Keratinocyte (primary cell): Measurements from ENCODE around the gene GNPTG. TPM values are rescaled to one million over a fixed set of nuclear protein-coding genes. Genes with fewer than 3 reads are reported as not detected.

Source experiments
- DNase-seq: peaks from one replicate; pipeline ENCODE4 v3.0.0-alpha.2; 2011; ENCODE audit warnings: low read depth, missing footprints, low spot score
- FAIRE-seq: peaks from 2 replicates; lab custom pipeline; 2011; peaks lifted over from hg19 to GRCh38; lab: Jason Lieb, UNC
- H2AFZ ChIP-seq: 2 replicates; pipeline ENCODE4 v1.6.0; 2012; ENCODE audit warnings: low read length, control low read depth, inconsistent platforms; ENCODE audit not compliant: control insufficient read depth
- H3K27ac ChIP-seq: 2 replicates; pipeline ENCODE4 v1.5.1; 2011; ENCODE audit warnings: low read length; ENCODE audit not compliant: control insufficient read depth, insufficient read depth
- H3K27me3 ChIP-seq: 3 replicates; pipeline ENCODE4 v1.6.0; 2011; ENCODE audit warnings: low read length; ENCODE audit not compliant: control insufficient read depth, insufficient read depth; ENCODE audit errors: extremely low read depth
- H3K36me3 ChIP-seq, 2 experiments: 2 replicates in 1 of 2; 3 replicates in 1 of 2; pipeline ENCODE4 v1.5.1; 2011; ENCODE audit warnings: low read length in 2 of 2, mild to moderate bottlenecking in 1 of 2; ENCODE audit not compliant: control insufficient read depth in 2 of 2, insufficient read depth in 2 of 2; ENCODE audit errors: extremely low read depth in 1 of 2
- H3K4me1 ChIP-seq: 3 replicates; pipeline ENCODE4 v1.5.1; 2011; ENCODE audit warnings: low read length; ENCODE audit not compliant: control insufficient read depth, insufficient read depth; ENCODE audit errors: extremely low read depth
- H3K4me2 ChIP-seq: 3 replicates; pipeline ENCODE4 v1.6.0; 2011; ENCODE audit warnings: low read depth, low read length; ENCODE audit not compliant: control insufficient read depth, insufficient read depth; ENCODE audit errors: extremely low read depth
- H3K4me3 ChIP-seq, 3 experiments: fragments of 200-600 bp in 1 of 3; sonication (generic) in 1 of 3; 2 replicates in 2 of 3; 3 replicates in 1 of 3; pipeline ENCODE4 v1.5.1; 2011 to 2016; ENCODE audit warnings: low read length in 3 of 3, mild to moderate bottlenecking in 3 of 3, control low read depth in 2 of 3, inconsistent platforms in 1 of 3, low read depth in 1 of 3, mixed read lengths in 1 of 3, mixed run types in 1 of 3, moderate library complexity in 1 of 3; ENCODE audit not compliant: control insufficient read depth in 2 of 3, insufficient read depth in 2 of 3; ENCODE audit errors: extremely low read depth in 1 of 3
- H3K79me2 ChIP-seq: 2 replicates; pipeline ENCODE4 v1.6.0; 2012; ENCODE audit warnings: low read length; ENCODE audit not compliant: control insufficient read depth, insufficient read depth
- H3K9ac ChIP-seq: 3 replicates; pipeline ENCODE4 v1.6.0; 2011; ENCODE audit warnings: low read length; ENCODE audit not compliant: control insufficient read depth, insufficient read depth; ENCODE audit errors: extremely low read depth
- H3K9me1 ChIP-seq: 3 replicates; pipeline ENCODE4 v1.6.0; 2011; ENCODE audit warnings: low read length; ENCODE audit not compliant: control insufficient read depth, insufficient read depth; ENCODE audit errors: extremely low read depth
- H3K9me3 ChIP-seq: 2 replicates; pipeline ENCODE4 v1.5.1; 2012; ENCODE audit warnings: low read depth, low read length; ENCODE audit not compliant: control insufficient read depth
- H4K20me1 ChIP-seq: 3 replicates; pipeline ENCODE4 v1.6.0; 2011; ENCODE audit warnings: low read length; ENCODE audit not compliant: control insufficient read depth, insufficient read depth; ENCODE audit errors: extremely low read depth
- EZH2 ChIP-seq: IDR thresholded peaks from one replicate; pipeline ENCODE4 v1.6.1; 2012; ENCODE audit warnings: inconsistent platforms, mild to moderate bottlenecking, low read length, moderate library complexity
- dilution Hi-C: fragments of 300-500 bp; cut with MboI; formaldehyde crosslinking; loops from one replicate; pipeline ENCODE4 v1.7.0; 2020; ENCODE audit warnings: low sequenced_read_pairs; ENCODE audit not compliant: extremely low pct_ligation_motif_present
- polyA plus RNA-seq, 5 experiments: library from polyadenylated mRNA; depleted of rRNA in 3 of 5; stranded (reverse) in 3 of 5; stranded (forward) in 1 of 5; unstranded in 1 of 5; fragments of >200 nt; gene quantifications; 1 replicate in 1 of 5; 2 replicates in 3 of 5; 3 replicates in 1 of 5; pipeline versions ENCODE4 v1.2.1 to v1.2.3, GENCODE V29; 2011 to 2012; ENCODE audit warnings: missing spikeins in 2 of 5, low read depth in 1 of 5, low replicate concordance in 1 of 5
- TF ChIP-seq, protein P1 (sequence below), 3 experiments: IDR thresholded peaks in 1 of 3; conservative IDR thresholded peaks in 1 of 3; optimal IDR thresholded peaks in 1 of 3; 2 replicates in 2 of 3; 3 replicates in 1 of 3; pipeline versions ENCODE3 to v1.5.1; 2011; ENCODE audit warnings: low read length in 3 of 3, mild to moderate bottlenecking in 3 of 3, moderate library complexity in 2 of 3, control low read depth in 1 of 3, inconsistent platforms in 1 of 3; ENCODE audit not compliant: insufficient read depth in 2 of 3; ENCODE audit errors: extremely low read depth in 1 of 3

The GNPTG gene
- polyA plus RNA-seq, 1 donor (not counting 4 experiments of a cell fraction or from before 2014, with no cell fraction given): 30.9 TPM

DNA sequence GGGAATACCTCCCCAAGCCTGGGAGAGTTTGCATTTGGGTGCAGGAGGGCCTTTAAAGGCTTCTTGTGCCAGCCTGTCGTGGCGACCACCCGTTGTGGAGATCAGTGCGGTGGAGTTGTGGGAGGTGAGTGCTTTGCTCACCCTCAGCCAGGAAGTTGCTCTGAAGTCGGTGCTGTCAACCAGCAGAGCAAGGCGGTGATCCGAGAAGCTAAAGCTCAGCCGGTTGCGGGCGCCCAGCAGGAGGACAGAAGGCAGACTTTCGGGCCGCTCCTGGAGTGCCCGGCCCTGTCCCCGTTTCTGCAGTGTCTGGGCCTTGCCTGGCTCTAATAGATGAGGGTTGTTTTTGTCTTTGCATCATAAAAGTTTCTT is 40.9 kb upstream of the GNPTG start:
- DNase-seq: no peak
- no peak for FAIRE-seq
- H3K36me3 ChIP-seq: peaks cover 14 to 30% of the 10 kb centered on the region in 2 experiments
- H3K9ac ChIP-seq: peak overlapping the region; percentile 80
- H3K9me3 ChIP-seq: no peaks in the 10 kb centered on the region
- TF ChIP-seq EZH2: no peak
- TF ChIP-seq, protein P1, sequence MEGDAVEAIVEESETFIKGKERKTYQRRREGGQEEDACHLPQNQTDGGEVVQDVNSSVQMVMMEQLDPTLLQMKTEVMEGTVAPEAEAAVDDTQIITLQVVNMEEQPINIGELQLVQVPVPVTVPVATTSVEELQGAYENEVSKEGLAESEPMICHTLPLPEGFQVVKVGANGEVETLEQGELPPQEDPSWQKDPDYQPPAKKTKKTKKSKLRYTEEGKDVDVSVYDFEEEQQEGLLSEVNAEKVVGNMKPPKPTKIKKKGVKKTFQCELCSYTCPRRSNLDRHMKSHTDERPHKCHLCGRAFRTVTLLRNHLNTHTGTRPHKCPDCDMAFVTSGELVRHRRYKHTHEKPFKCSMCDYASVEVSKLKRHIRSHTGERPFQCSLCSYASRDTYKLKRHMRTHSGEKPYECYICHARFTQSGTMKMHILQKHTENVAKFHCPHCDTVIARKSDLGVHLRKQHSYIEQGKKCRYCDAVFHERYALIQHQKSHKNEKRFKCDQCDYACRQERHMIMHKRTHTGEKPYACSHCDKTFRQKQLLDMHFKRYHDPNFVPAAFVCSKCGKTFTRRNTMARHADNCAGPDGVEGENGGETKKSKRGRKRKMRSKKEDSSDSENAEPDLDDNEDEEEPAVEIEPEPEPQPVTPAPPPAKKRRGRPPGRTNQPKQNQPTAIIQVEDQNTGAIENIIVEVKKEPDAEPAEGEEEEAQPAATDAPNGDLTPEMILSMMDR (optimal IDR thresholded peaks at IDR 0.05 in 1 of 3, IDR thresholded peaks at IDR 0.05 in 1 of 3, conservative IDR thresholded peaks at IDR 0.05 in 1 of 3; ENCODE audit: extremely low read depth in 1 of 3, insufficient read depth in 2 of 3, low read length in 3 of 3): no peak
- peak overlapping the region; percentile 72 for H3K27ac ChIP-seq
- peaks cover 34% of the 10 kb centered on the region for H4K20me1 ChIP-seq
- no peaks in the 10 kb centered on the region for H3K9me1 ChIP-seq
- peak overlapping the region; percentile 77 for H3K4me2 ChIP-seq
- H3K4me3 ChIP-seq: peak overlapping the region; percentile 79 to 90 (median 89)
- dilution Hi-C loops: no loop called here
- H3K79me2 ChIP-seq: peaks cover 61% of the 10 kb centered on the region
- no peaks in the 10 kb centered on the region for H3K27me3 ChIP-seq
- H3K4me1 ChIP-seq: peaks cover 16% of the 10 kb centered on the region
- no peak overlapping the region for H2AFZ ChIP-seq

DNA sequence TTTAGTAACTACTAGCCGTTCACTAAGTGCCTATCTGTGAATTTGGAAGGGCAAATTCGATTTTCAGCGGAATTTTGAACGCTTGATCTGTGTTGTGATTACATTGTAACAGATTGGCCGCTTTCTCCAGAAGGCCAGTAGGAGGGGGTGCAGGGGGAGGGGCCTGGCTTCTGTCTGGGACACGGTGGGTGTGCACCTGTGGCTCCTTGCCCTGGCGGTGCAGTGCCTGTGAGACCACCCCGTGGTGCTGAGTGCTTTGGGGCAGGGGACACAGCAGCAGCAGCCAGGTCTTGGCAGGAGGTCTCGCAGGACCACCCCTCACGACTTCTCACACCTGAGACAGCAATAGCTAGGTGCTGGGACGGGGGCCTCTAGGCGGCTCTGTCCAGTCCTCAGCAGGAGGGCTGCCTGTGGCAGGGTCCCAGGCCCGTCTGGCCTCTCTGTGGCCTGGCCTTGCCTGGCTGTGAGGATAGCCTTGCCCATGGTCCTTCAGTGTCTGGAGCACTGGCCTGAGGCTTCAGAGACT is 40.5 kb upstream of the GNPTG start:
- H3K27ac ChIP-seq: peak overlapping the region; percentile 72
- FAIRE-seq: no peak
- peaks cover 17 to 34% of the 10 kb centered on the region in 2 experiments for H3K36me3 ChIP-seq
- dilution Hi-C loops: no loop called here
- H2AFZ ChIP-seq: no peak overlapping the region
- H3K9ac ChIP-seq: peak overlapping the region; percentile 80
- no peak for DNase-seq
- H3K4me1 ChIP-seq: peaks cover 16% of the 10 kb centered on the region
- H4K20me1 ChIP-seq: peaks cover 34% of the 10 kb centered on the region
- no peaks in the 10 kb centered on the region for H3K27me3 ChIP-seq
- peaks cover 65% of the 10 kb centered on the region for H3K79me2 ChIP-seq
- TF ChIP-seq, protein P1 (optimal IDR thresholded peaks at IDR 0.05 in 1 of 3, IDR thresholded peaks at IDR 0.05 in 1 of 3, conservative IDR thresholded peaks at IDR 0.05 in 1 of 3; ENCODE audit: extremely low read depth in 1 of 3, insufficient read depth in 2 of 3, low read length in 3 of 3): no peak
- TF ChIP-seq EZH2: no peak
- no peaks in the 10 kb centered on the region for H3K9me1 ChIP-seq
- H3K4me2 ChIP-seq: peak overlapping the region; percentile 77
- no peaks in the 10 kb centered on the region for H3K9me3 ChIP-seq
- peak overlapping the region; percentile 79 to 90 (median 89) for H3K4me3 ChIP-seq
